AG04449 (cell line): ENCODE measurements around the gene NSUN6.
A peak's percentile ranks its signal among the peaks of the same experiment; 100 is the strongest.

Experiments used
- CTCF ChIA-PET: fragments of 350-600 bp; formaldehyde crosslinking; extraction: SDS; loops from one replicate; lab custom pipeline; 2021; ENCODE audit warnings: antibody characterized with exemption; lab: Yijun Ruan, JAX
- POLR2A ChIA-PET: fragments of 400-600, 350-600 bp; formaldehyde crosslinking; extraction: SDS; loops from one replicate; lab custom pipeline; 2020; ENCODE audit warnings: antibody characterized with exemption, inconsistent platforms; lab: Yijun Ruan, JAX
- DNase-seq: peaks from one replicate; pipeline ENCODE4 v3.0.0-alpha.2; 2010; ENCODE audit warnings: low read depth, low spot score
- H3K4me3 ChIP-seq: 2 replicates; pipeline ENCODE4 v1.5.1; 2011; ENCODE audit warnings: low read depth, mild to moderate bottlenecking, control low read depth, low read length
- TF ChIP-seq, protein P1 (sequence below): IDR thresholded peaks from one replicate; pipeline ENCODE4 v1.5.1; 2011; ENCODE audit warnings: mild to moderate bottlenecking, moderate library complexity, low read length, control low read depth, inconsistent platforms; ENCODE audit not compliant: insufficient read depth; ENCODE audit errors: missing control alignments

The NSUN6 gene

DNA sequence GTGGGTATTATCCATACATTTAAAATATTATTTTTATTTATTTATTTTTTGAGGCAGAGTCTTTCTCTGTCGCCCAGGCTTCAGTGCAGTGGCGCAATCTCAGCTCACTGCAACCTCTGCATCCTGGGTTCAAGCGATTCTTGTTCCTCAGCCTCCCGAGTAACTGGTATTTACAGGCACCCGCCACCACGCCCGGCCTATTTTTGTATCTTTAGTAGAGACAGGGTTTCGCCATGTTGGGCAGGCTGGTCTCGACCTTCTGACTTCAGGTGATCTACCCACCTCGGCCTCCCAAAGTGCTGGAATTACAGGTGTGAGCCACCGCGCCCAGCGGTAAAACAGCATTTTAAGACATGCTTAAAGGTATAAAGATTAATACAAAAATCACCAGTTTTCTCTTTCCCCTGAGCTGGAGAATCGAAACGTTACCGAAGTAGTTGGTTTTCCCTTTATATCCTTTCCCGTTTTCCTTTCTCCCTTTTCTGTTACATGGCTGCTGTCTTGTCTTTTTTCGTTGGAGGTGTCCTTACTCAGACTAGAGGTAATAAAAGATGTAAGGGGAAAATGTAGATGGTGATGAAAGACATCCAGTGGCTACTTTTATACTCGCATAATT lies 9.5 kb upstream of the NSUN6 start:
- CTCF ChIA-PET, result no interaction called here
- TF ChIP-seq, protein P1, sequence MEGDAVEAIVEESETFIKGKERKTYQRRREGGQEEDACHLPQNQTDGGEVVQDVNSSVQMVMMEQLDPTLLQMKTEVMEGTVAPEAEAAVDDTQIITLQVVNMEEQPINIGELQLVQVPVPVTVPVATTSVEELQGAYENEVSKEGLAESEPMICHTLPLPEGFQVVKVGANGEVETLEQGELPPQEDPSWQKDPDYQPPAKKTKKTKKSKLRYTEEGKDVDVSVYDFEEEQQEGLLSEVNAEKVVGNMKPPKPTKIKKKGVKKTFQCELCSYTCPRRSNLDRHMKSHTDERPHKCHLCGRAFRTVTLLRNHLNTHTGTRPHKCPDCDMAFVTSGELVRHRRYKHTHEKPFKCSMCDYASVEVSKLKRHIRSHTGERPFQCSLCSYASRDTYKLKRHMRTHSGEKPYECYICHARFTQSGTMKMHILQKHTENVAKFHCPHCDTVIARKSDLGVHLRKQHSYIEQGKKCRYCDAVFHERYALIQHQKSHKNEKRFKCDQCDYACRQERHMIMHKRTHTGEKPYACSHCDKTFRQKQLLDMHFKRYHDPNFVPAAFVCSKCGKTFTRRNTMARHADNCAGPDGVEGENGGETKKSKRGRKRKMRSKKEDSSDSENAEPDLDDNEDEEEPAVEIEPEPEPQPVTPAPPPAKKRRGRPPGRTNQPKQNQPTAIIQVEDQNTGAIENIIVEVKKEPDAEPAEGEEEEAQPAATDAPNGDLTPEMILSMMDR, result no peak
- POLR2A ChIA-PET, result no interaction called here
- no peak for DNase-seq
- H3K4me3 ChIP-seq, result peak overlapping the region; percentile 93

DNA sequence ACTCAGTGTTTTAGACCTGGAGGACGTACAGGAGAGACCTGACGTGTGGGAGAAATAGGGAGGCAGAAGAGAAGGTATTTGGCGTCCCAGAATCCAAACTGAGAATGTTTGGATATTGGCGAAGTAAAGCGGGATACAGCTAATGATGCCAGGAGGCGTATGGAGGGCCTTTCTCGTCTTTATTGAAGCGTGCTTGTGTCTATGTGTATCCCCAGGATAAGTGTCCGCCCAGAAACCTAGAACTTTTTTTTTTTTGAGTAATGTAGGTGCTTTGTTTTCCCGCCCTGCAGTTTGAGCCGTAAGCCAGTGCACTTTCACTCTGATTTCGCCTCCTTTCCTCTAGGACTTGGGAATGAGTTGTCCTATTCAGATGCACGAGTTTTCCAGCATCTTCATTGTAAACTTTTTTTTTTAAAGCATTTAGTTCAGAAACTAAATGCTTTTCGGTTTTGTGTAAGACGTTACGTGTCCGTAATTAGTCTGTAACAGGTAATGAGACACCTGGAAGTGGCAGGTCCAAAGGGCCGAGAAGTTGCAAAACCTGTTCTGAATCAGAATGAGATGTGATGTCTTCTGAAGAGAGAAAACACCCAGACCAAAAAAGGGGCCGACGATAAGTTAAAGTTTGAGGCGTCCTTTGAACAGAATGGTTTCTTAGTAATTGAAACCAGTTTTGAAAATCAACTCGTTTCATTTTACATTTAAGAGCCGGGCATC lies 8.6 kb upstream of the NSUN6 start:
- H3K4me3 ChIP-seq, result peak overlapping the region; percentile 93
- TF ChIP-seq, protein P1, result no peak
- POLR2A ChIA-PET, result no interaction called here
- CTCF ChIA-PET, result no interaction called here
- no peak for DNase-seq

DNA sequence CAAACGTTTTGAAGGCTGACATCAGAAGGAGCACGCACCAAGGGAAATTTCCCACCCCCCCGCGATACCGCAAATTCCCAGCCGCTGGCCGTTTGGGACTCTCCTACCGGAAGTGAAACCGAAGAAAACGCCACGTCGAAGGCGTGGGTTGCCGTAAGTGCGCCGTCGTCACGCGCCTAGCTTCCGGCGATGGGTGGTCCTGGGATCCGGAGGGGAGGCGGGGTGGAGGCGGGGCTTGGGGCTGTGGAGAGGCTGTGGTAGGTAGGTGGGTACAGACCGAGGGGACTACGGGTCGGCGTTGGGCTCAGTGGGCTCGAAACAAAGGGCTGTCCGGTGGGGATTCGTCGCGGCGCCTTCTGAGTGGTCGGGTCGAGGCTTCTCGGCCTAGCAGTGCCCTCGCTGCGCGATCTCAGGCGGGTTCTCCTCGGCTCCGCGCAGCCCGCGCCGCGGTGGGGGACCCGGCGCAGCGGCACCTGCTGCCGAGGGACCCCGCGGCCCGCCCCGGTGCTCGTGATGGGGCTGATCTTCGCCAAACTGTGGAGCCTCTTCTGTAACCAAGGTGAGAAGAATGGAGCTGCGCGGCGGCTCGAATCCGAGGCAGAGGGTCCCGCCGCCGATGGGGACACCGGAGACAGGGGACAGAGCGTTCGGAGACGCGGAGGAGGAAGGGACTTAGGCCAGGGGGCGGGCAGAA lies 7.9 kb upstream of the NSUN6 start, which contains the start of gene ARL5B:
Gene ARL5B, plus strand, starts transcription at position 307 of the 694 bp plus-strand sequence. Its CDS starts 207 bp downstream, at position 514.
- POLR2A ChIA-PET, result no interaction called here
- peak within 1 kb of the TSS; percentile 93 for H3K4me3 ChIP-seq
- DNase-seq, result peak; percentile 94
- CTCF ChIA-PET, result no interaction called here
- TF ChIP-seq, protein P1, result no peak

DNA sequence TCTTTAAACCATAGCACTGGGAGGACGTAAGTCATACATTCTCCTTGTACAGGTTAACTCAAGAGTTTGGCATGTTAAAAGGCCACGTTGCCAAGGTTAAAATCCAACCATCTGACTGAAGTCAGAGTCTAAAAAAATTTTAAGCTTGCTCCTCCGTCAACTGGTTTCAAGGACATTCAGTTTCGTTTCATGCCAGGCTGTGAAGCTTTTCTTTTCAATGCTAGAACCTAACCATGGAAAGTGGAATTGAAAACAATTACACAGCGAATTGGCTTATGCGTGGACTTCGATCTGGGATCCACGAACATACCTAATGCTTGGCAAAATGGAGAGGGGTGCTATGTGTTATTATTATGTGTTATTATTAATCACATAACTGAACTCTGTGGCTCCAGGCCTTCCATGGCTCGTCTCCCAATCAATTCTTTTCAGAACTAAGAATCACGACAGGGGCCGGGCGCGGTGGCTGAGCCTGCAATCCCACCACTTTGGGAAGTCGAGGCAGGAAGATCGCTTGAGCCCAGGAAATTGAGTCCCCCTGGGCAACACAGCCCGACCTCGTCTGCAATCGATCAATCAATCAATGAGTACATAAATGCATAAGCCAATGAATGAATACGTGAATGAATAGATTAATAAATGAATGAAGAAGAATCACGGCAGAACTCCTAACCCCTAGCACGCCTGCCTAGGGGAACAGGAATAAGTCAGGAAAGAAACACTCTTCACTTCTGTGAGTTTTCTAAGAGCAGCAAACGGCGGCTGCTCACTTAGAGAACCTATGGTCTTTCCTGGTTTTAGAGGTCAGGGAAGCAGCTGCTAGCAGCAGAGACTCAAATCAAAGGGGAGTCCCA lies 7.1 kb upstream of the NSUN6 start:
- CTCF ChIA-PET, result no interaction called here
- POLR2A ChIA-PET, result no interaction called here
- TF ChIP-seq, protein P1, result no peak
- no peak for DNase-seq
- H3K4me3 ChIP-seq, result peak overlapping the region; percentile 93

DNA sequence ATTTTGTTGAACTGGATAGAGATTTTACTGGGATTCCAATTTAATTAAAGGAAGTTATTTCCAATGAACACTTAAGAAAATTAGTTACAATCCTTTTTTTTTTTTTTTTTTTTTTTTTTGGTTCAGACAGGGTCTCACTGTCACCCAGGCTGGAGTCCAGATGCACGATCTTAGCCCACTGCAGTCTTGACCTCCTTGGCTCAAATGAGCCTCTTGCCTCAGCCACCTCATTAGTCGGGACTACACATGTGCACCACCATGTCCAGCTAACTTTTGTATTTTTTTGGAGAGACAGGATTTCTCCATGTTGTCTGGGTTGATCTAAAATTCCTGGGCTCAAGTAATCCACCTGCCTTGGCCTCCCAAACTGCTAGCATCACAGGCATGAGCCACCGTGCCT lies 5.3 kb upstream of the NSUN6 start:
- ChIA-PET CTCF (no interaction called here), POLR2A (no interaction called here)
- H3K4me3 ChIP-seq, result no peak overlapping the region
- DNase-seq, result no peak
- TF ChIP-seq, protein P1, result no peak

DNA sequence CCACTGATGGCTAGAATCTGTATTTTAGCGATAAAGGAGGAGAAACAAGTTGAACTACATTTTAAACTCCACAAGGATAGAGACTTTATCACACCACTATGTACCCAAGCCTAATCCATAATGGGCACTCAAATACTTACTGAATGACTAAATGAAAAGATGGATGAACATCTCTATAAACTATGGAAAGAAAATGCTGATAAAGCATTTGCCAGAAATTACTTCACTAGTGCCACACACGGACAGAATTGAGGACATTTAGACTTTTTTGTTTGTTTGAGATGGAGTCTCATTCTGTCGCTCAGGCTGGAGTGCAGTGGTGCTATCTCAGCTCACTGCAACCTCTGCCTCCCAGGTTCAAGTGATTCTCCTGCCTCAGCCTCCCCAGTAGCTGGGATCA lies 1.7 kb upstream of the NSUN6 start:
- POLR2A ChIA-PET, result no interaction called here
- DNase-seq, result no peak
- TF ChIP-seq, protein P1, result no peak
- CTCF ChIA-PET, result no interaction called here
- H3K4me3 ChIP-seq, result no peak overlapping the region
